Measurements from ENCODE around the gene BSND.

DNA sequence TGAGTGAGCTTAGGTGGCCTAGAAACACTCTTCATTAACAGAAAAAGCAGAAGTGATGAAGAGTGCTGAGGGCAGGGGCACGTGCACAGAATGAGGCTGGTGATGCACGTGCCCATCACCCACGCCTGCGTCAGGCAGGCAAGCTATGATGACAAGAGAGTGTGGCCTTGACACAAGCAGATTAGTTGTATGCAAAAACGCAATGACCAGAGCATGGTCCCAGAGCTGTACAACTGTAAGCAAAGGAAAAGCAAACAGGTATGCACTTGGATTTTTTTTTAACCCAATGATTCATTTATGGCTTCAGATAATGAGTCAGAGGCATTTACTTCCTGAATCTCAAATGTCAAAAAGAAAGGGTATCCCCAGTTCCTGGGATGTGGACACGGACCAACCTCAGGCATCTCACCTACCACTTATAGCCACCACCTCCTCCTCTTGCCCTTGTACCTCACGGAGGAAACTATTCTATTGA, 27.4 kb upstream of the BSND start:
- TF ChIP-seq, protein P1, sequence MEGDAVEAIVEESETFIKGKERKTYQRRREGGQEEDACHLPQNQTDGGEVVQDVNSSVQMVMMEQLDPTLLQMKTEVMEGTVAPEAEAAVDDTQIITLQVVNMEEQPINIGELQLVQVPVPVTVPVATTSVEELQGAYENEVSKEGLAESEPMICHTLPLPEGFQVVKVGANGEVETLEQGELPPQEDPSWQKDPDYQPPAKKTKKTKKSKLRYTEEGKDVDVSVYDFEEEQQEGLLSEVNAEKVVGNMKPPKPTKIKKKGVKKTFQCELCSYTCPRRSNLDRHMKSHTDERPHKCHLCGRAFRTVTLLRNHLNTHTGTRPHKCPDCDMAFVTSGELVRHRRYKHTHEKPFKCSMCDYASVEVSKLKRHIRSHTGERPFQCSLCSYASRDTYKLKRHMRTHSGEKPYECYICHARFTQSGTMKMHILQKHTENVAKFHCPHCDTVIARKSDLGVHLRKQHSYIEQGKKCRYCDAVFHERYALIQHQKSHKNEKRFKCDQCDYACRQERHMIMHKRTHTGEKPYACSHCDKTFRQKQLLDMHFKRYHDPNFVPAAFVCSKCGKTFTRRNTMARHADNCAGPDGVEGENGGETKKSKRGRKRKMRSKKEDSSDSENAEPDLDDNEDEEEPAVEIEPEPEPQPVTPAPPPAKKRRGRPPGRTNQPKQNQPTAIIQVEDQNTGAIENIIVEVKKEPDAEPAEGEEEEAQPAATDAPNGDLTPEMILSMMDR (IDR thresholded peaks at IDR 0.05), result no peak
- TF ChIP-seq POLR2A (IDR thresholded peaks at IDR 0.05), result no peak
